GM12875 (cell line): ENCODE results near the gene RELN.

ENCODE experiments used
- H3K4me3 ChIP-seq: one replicate; pipeline ENCODE4 v1.5.1; 2011; ENCODE audit warnings: low read depth, low read length, control low read depth
- CTCF ChIP-seq: IDR thresholded peaks from 2 replicates; pipeline ENCODE4 v1.5.1; 2011; ENCODE audit warnings: low read depth, mild to moderate bottlenecking, control low read depth, inconsistent platforms, low read length, moderate library complexity, borderline replicate concordance; ENCODE audit not compliant: insufficient read depth

Gene RELN

GRCh38 chr7:103947026-103947655 lies 42.3 kb downstream of the RELN start:
- no peak for TF ChIP-seq CTCF
- H3K4me3 ChIP-seq = no peak overlapping the region

GRCh38 chr7:103944230-103944900 lies 45.1 kb downstream of the RELN start:
- H3K4me3 ChIP-seq = no peak overlapping the region
- TF ChIP-seq CTCF = no peak

GRCh38 chr7:103941976-103942375 lies 47.5 kb downstream of the RELN start:
- no peak for TF ChIP-seq CTCF
- H3K4me3 ChIP-seq = no peak overlapping the region

GRCh38 chr7:103940382-103941268 lies 48.8 kb downstream of the RELN start:
- no peak overlapping the region for H3K4me3 ChIP-seq
- no peak for TF ChIP-seq CTCF

- no peak for TF ChIP-seq CTCF
- no peak overlapping the region for H3K4me3 ChIP-seq
These were observed 51.8 kb downstream of the RELN start for GRCh38 chr7:103937680-103938079.

GRCh38 chr7:103936558-103936957 lies 52.9 kb downstream of the RELN start:
- TF ChIP-seq CTCF = no peak
- H3K4me3 ChIP-seq = no peak overlapping the region
